Keratinocyte (primary cell): Measurements from ENCODE around the gene FBN1. TPM values are rescaled to one million over a fixed set of nuclear protein-coding genes. Genes with fewer than 3 reads are reported as not detected.

Experiments
- DNase-seq: peaks from one replicate; pipeline ENCODE4 v3.0.0-alpha.2; 2011; ENCODE audit warnings: low read depth, missing footprints, low spot score
- FAIRE-seq: peaks from 2 replicates; lab custom pipeline; 2011; peaks lifted over from hg19 to GRCh38; lab: Jason Lieb, UNC
- H2AFZ ChIP-seq: 2 replicates; pipeline ENCODE4 v1.6.0; 2012; ENCODE audit warnings: low read length, control low read depth, inconsistent platforms; ENCODE audit not compliant: control insufficient read depth
- H3K27ac ChIP-seq: 2 replicates; pipeline ENCODE4 v1.5.1; 2011; ENCODE audit warnings: low read length; ENCODE audit not compliant: control insufficient read depth, insufficient read depth
- H3K27me3 ChIP-seq: 3 replicates; pipeline ENCODE4 v1.6.0; 2011; ENCODE audit warnings: low read length; ENCODE audit not compliant: control insufficient read depth, insufficient read depth; ENCODE audit errors: extremely low read depth
- H3K36me3 ChIP-seq, 2 experiments: 2 replicates in 1 of 2; 3 replicates in 1 of 2; pipeline ENCODE4 v1.5.1; 2011; ENCODE audit warnings: low read length in 2 of 2, mild to moderate bottlenecking in 1 of 2; ENCODE audit not compliant: control insufficient read depth in 2 of 2, insufficient read depth in 2 of 2; ENCODE audit errors: extremely low read depth in 1 of 2
- H3K4me1 ChIP-seq: 3 replicates; pipeline ENCODE4 v1.5.1; 2011; ENCODE audit warnings: low read length; ENCODE audit not compliant: control insufficient read depth, insufficient read depth; ENCODE audit errors: extremely low read depth
- H3K4me2 ChIP-seq: 3 replicates; pipeline ENCODE4 v1.6.0; 2011; ENCODE audit warnings: low read depth, low read length; ENCODE audit not compliant: control insufficient read depth, insufficient read depth; ENCODE audit errors: extremely low read depth
- H3K4me3 ChIP-seq, 3 experiments: fragments of 200-600 bp in 1 of 3; sonication (generic) in 1 of 3; 2 replicates in 2 of 3; 3 replicates in 1 of 3; pipeline ENCODE4 v1.5.1; 2011 to 2016; ENCODE audit warnings: low read length in 3 of 3, mild to moderate bottlenecking in 3 of 3, control low read depth in 2 of 3, inconsistent platforms in 1 of 3, low read depth in 1 of 3, mixed read lengths in 1 of 3, mixed run types in 1 of 3, moderate library complexity in 1 of 3; ENCODE audit not compliant: control insufficient read depth in 2 of 3, insufficient read depth in 2 of 3; ENCODE audit errors: extremely low read depth in 1 of 3
- H3K79me2 ChIP-seq: 2 replicates; pipeline ENCODE4 v1.6.0; 2012; ENCODE audit warnings: low read length; ENCODE audit not compliant: control insufficient read depth, insufficient read depth
- H3K9ac ChIP-seq: 3 replicates; pipeline ENCODE4 v1.6.0; 2011; ENCODE audit warnings: low read length; ENCODE audit not compliant: control insufficient read depth, insufficient read depth; ENCODE audit errors: extremely low read depth
- H3K9me1 ChIP-seq: 3 replicates; pipeline ENCODE4 v1.6.0; 2011; ENCODE audit warnings: low read length; ENCODE audit not compliant: control insufficient read depth, insufficient read depth; ENCODE audit errors: extremely low read depth
- H3K9me3 ChIP-seq: 2 replicates; pipeline ENCODE4 v1.5.1; 2012; ENCODE audit warnings: low read depth, low read length; ENCODE audit not compliant: control insufficient read depth
- H4K20me1 ChIP-seq: 3 replicates; pipeline ENCODE4 v1.6.0; 2011; ENCODE audit warnings: low read length; ENCODE audit not compliant: control insufficient read depth, insufficient read depth; ENCODE audit errors: extremely low read depth
- EZH2 ChIP-seq: IDR thresholded peaks from one replicate; pipeline ENCODE4 v1.6.1; 2012; ENCODE audit warnings: inconsistent platforms, mild to moderate bottlenecking, low read length, moderate library complexity
- dilution Hi-C: fragments of 300-500 bp; cut with MboI; formaldehyde crosslinking; loops from one replicate; pipeline ENCODE4 v1.7.0; 2020; ENCODE audit warnings: low sequenced_read_pairs; ENCODE audit not compliant: extremely low pct_ligation_motif_present
- polyA plus RNA-seq, 5 experiments: library from polyadenylated mRNA; depleted of rRNA in 3 of 5; stranded (reverse) in 3 of 5; stranded (forward) in 1 of 5; unstranded in 1 of 5; fragments of >200 nt; gene quantifications; 1 replicate in 1 of 5; 2 replicates in 3 of 5; 3 replicates in 1 of 5; pipeline versions ENCODE4 v1.2.1 to v1.2.3, GENCODE V29; 2011 to 2012; ENCODE audit warnings: missing spikeins in 2 of 5, low read depth in 1 of 5, low replicate concordance in 1 of 5
- TF ChIP-seq, protein P1 (sequence below), 3 experiments: IDR thresholded peaks in 1 of 3; conservative IDR thresholded peaks in 1 of 3; optimal IDR thresholded peaks in 1 of 3; 2 replicates in 2 of 3; 3 replicates in 1 of 3; pipeline versions ENCODE3 to v1.5.1; 2011; ENCODE audit warnings: low read length in 3 of 3, mild to moderate bottlenecking in 3 of 3, moderate library complexity in 2 of 3, control low read depth in 1 of 3, inconsistent platforms in 1 of 3; ENCODE audit not compliant: insufficient read depth in 2 of 3; ENCODE audit errors: extremely low read depth in 1 of 3

FBN1 gene
- polyA plus RNA-seq, 1 donor (not counting 4 experiments of a cell fraction or from before 2014, with no cell fraction given), result 3.5 TPM

DNA sequence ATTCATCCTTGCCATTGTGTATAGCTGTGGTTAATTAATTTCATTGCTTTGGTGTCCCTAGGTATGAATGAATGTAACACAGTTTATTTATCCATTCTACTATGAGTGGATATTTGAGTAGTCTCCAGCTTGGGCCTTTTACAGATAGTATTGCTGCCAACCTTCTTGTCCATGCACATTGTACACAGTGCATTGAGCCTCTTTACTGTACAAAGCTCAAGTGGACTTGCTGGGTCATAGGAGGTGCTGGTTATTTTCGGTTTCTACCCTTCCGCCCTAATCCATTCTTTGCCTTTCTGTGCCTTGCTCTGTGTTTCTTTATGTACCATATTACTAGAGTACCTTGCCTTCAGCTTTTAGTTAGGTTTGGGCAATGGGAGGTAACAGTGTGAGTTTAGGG lies 253.6 kb downstream of the FBN1 start:
- no peak overlapping the region for H3K9ac ChIP-seq
- H3K4me2 ChIP-seq, result no peak overlapping the region
- H3K4me1 ChIP-seq, result peaks cover 37% of the 10 kb centered on the region
- H3K36me3 ChIP-seq, result no peaks in the 10 kb centered on the region
- no peaks in the 10 kb centered on the region for H3K9me1 ChIP-seq
- no peak for FAIRE-seq
- H3K4me3 ChIP-seq, result no peak overlapping the region
- peak overlapping the region; percentile 46 for H2AFZ ChIP-seq
- no peaks in the 10 kb centered on the region for H3K27me3 ChIP-seq
- H3K9me3 ChIP-seq, result no peaks in the 10 kb centered on the region
- dilution Hi-C loops, result no loop called here
- no peaks in the 10 kb centered on the region for H3K79me2 ChIP-seq
- DNase-seq, result no peak
- H4K20me1 ChIP-seq, result no peaks in the 10 kb centered on the region
- TF ChIP-seq EZH2, result no peak
- TF ChIP-seq, protein P1, sequence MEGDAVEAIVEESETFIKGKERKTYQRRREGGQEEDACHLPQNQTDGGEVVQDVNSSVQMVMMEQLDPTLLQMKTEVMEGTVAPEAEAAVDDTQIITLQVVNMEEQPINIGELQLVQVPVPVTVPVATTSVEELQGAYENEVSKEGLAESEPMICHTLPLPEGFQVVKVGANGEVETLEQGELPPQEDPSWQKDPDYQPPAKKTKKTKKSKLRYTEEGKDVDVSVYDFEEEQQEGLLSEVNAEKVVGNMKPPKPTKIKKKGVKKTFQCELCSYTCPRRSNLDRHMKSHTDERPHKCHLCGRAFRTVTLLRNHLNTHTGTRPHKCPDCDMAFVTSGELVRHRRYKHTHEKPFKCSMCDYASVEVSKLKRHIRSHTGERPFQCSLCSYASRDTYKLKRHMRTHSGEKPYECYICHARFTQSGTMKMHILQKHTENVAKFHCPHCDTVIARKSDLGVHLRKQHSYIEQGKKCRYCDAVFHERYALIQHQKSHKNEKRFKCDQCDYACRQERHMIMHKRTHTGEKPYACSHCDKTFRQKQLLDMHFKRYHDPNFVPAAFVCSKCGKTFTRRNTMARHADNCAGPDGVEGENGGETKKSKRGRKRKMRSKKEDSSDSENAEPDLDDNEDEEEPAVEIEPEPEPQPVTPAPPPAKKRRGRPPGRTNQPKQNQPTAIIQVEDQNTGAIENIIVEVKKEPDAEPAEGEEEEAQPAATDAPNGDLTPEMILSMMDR (optimal IDR thresholded peaks at IDR 0.05 in 1 of 3, IDR thresholded peaks at IDR 0.05 in 1 of 3, conservative IDR thresholded peaks at IDR 0.05 in 1 of 3; ENCODE audit: extremely low read depth in 1 of 3, insufficient read depth in 2 of 3, low read length in 3 of 3), result no peak
- H3K27ac ChIP-seq, result no peak overlapping the region

DNA sequence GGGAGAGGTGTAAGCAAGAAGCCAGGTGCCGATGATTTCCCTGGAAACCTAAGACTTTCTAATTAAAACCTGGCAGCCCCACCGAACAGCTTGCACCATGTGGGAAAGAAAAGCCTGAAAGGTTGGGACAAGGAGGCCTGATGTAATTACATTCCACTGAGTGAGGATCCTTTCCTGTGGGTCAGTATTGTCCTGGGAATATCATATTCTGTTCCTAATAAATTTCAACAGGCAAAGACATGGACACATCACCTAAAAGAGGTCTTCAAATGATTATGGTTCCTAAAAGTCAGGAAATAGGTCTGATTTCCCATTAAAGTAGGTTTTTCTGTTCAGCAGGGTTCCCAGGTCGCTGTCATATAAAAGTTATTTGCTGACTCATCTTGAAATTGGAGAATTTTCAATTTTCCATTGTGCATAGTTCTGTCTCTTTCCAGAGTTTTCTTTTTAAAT lies 255.8 kb downstream of the FBN1 start:
- FAIRE-seq (no peak), DNase-seq (no peak)
- no peaks in the 10 kb centered on the region for H3K79me2 ChIP-seq
- peak overlapping the region; percentile 12 for H3K4me2 ChIP-seq
- H3K9me3 ChIP-seq, result no peaks in the 10 kb centered on the region
- no peaks in the 10 kb centered on the region for H3K36me3 ChIP-seq
- peak overlapping the region; percentile 62 for H2AFZ ChIP-seq
- no peak overlapping the region for H3K4me3 ChIP-seq
- dilution Hi-C loops, result no loop called here
- no peaks in the 10 kb centered on the region for H3K9me1 ChIP-seq
- TF ChIP-seq, protein P1 (optimal IDR thresholded peaks at IDR 0.05 in 1 of 3, IDR thresholded peaks at IDR 0.05 in 1 of 3, conservative IDR thresholded peaks at IDR 0.05 in 1 of 3; ENCODE audit: extremely low read depth in 1 of 3, insufficient read depth in 2 of 3, low read length in 3 of 3), result no peak
- TF ChIP-seq EZH2, result no peak
- no peak overlapping the region for H3K9ac ChIP-seq
- H3K27me3 ChIP-seq, result no peaks in the 10 kb centered on the region
- H3K4me1 ChIP-seq, result peaks cover 31% of the 10 kb centered on the region
- H3K27ac ChIP-seq, result no peak overlapping the region
- no peaks in the 10 kb centered on the region for H4K20me1 ChIP-seq
